ENCODE results near the gene GIT1. TPM values are rescaled to one million over a fixed set of nuclear protein-coding genes. Genes with fewer than 3 reads are reported as not detected.
"Not testable (repeated sequence)": the region's sequence is repeated elsewhere in the genome, so short reads cannot be mapped to it uniquely, and the experiment has no call there.

Gene GIT1
- total RNA-seq, 8 experiments from 2014 or later = 27.1 to 43.8 (median 32.0) TPM

- H3K27ac ChIP-seq = peak within 1 kb of the TSS in 1 of 2 donors; percentile 55
- in situ Hi-C loops (cut with MboI; ENCODE audit: low pct_unique_long_range_greater_than_20kb in 2 of 9, low sequenced_read_pairs in 9 of 9, unreplicated experiment in 9 of 9) = loop anchor here in 2 of 9 experiments (25.0 kb wide), 1 partner anchor 179 kb away; the partner anchor contains the start of gene TAOK1 (in 2 of the 2)
- ATAC-seq (replicated peaks in 6 of 8) = peak; percentile 28 to 52 (median 41)
- 2 to 6% methylated on average over 9 to 23 of the region's 94 CpGs; no CpG with 5 or more reads in 8 of the 10 experiments for WGBS, 10 experiments
- H3K4me3 ChIP-seq = peak within 1 kb of the TSS; percentile 49 to 87 (median 61)
- peaks cover 8 to 10% of the 10 kb centered on the region in 2 donors for H3K4me1 ChIP-seq (replicated peaks in 1 of 2)
Measured at GRCh38 chr17:29566473-29567303, 22.8 kb downstream of the GIT1 start, which contains the start of gene ABHD15. Gene ABHD15 (minus strand): TSS chr17:29567037. CDS start chr17:29566966, 71 bp downstream.

GRCh38 chr17:29565643-29566472 lies 23.6 kb downstream of the GIT1 start:
- Histone ChIP-seq H3K27ac (no peak overlapping the region), H3K4me3 (peak overlapping the region; percentile 49 to 87 (median 61)), H3K4me1 (replicated peaks in 1 of 2) (peaks cover 8 to 10% of the 10 kb centered on the region in 2 donors)
- in situ Hi-C loops (cut with MboI; ENCODE audit: low pct_unique_long_range_greater_than_20kb in 2 of 9, low sequenced_read_pairs in 9 of 9, unreplicated experiment in 9 of 9) = loop anchor here in 2 of 9 experiments (25.0 kb wide), 1 partner anchor 179 kb away; the partner anchor contains the start of gene TAOK1 (in 2 of the 2)
- no peak for ATAC-seq (replicated peaks in 6 of 8)
- WGBS, 10 experiments = 10 to 100% (median 24%) methylated on average over 1 to 14 of the region's 55 CpGs; no CpG with 5 or more reads in 3 of the 10 experiments

- no peak overlapping the region for H3K4me3 ChIP-seq
- ATAC-seq (replicated peaks in 6 of 8) = no peak
- in situ Hi-C loops (cut with MboI; ENCODE audit: low pct_unique_long_range_greater_than_20kb in 2 of 9, low sequenced_read_pairs in 9 of 9, unreplicated experiment in 9 of 9) = loop anchor here in 2 of 9 experiments (25.0 kb wide), 1 partner anchor 177 kb away; the partner anchor contains the start of gene TAOK1 (in 2 of the 2)
- H3K4me1 ChIP-seq (replicated peaks in 1 of 2) = peaks cover 4 to 5% of the 10 kb centered on the region in 2 donors
- no peak overlapping the region for H3K27ac ChIP-seq
- WGBS, 10 experiments = 94 to 100% (median 100%) methylated on average over 2 to 3 of the region's 3 CpGs; no CpG with 5 or more reads in 4 of the 10 experiments
Measured at GRCh38 chr17:29563816-29564215, 25.6 kb downstream of the GIT1 start.

GRCh38 chr17:29562615-29563014 lies 26.8 kb downstream of the GIT1 start:
- in situ Hi-C loops (cut with MboI; ENCODE audit: low pct_unique_long_range_greater_than_20kb in 2 of 9, low sequenced_read_pairs in 9 of 9, unreplicated experiment in 9 of 9) = loop anchor here in 2 of 9 experiments (25.0 kb wide), 1 partner anchor 175 kb away; the partner anchor contains the start of gene TAOK1 (in 2 of the 2)
- Histone ChIP-seq H3K4me3 (no peak overlapping the region), H3K4me1 (replicated peaks in 1 of 2) (peaks cover 4 to 5% of the 10 kb centered on the region in 2 donors), H3K27ac (no peak overlapping the region)
- no peak for ATAC-seq (replicated peaks in 6 of 8)
- WGBS, 10 experiments = 94 to 100% (median 96%) methylated on average over 4 to 12 of the region's 18 CpGs; no CpG with 5 or more reads in 4 of the 10 experiments

- no peak for ATAC-seq (replicated peaks in 6 of 8)
- H3K27ac ChIP-seq = no peak overlapping the region
Measured at GRCh38 chr17:29561554-29562517, 27.6 kb downstream of the GIT1 start.

GRCh38 chr17:29560316-29560715 lies 29.1 kb downstream of the GIT1 start:
- 60 to 100% (median 75%) methylated on average over 1 to 5 of the region's 6 CpGs; no CpG with 5 or more reads in 2 of the 10 experiments for WGBS, 10 experiments
- H3K4me1 ChIP-seq (replicated peaks in 1 of 2) = peaks cover 0 to under 1% of the 10 kb centered on the region in 2 donors
- no peak overlapping the region for H3K4me3 ChIP-seq
- in situ Hi-C loops (cut with MboI; ENCODE audit: low pct_unique_long_range_greater_than_20kb in 2 of 9, low sequenced_read_pairs in 9 of 9, unreplicated experiment in 9 of 9) = loop anchor here in 2 of 9 experiments (25.0 kb wide), 1 partner anchor 173 kb away; the partner anchor contains the start of gene TAOK1 (in 2 of the 2)
- H3K27ac ChIP-seq = no peak overlapping the region
- no peak for ATAC-seq (replicated peaks in 6 of 8)

More at GRCh38 chr17:29561554-29562517, 27.6 kb downstream of the GIT1 start:
- 85 to 100% (median 94%) methylated on average over 1 to 15 of the region's 17 CpGs; no CpG with 5 or more reads in 2 of the 10 experiments for WGBS, 10 experiments
- H3K4me3 ChIP-seq = no peak overlapping the region
- H3K4me1 ChIP-seq (replicated peaks in 1 of 2) = peaks cover 4 to 5% of the 10 kb centered on the region in 2 donors
- in situ Hi-C loops (cut with MboI; ENCODE audit: low pct_unique_long_range_greater_than_20kb in 2 of 9, low sequenced_read_pairs in 9 of 9, unreplicated experiment in 9 of 9) = loop anchor here in 2 of 9 experiments (25.0 kb wide), 1 partner anchor 175 kb away; the partner anchor contains the start of gene TAOK1 (in 2 of the 2)

- no peak overlapping the region for H3K4me3 ChIP-seq
- H3K27ac ChIP-seq = no peak overlapping the region
- ATAC-seq (replicated peaks in 6 of 8) = no peak
- WGBS, 10 experiments = 94 to 100% (median 100%) methylated on average over 1 to 2 of the region's 2 CpGs; no CpG with 5 or more reads in 6 of the 10 experiments
- H3K4me1 ChIP-seq (replicated peaks in 1 of 2) = no peaks in the 10 kb centered on the region
- in situ Hi-C loops (cut with MboI; ENCODE audit: low pct_unique_long_range_greater_than_20kb in 2 of 9, low sequenced_read_pairs in 9 of 9, unreplicated experiment in 9 of 9) = loop anchor here in 2 of 9 experiments (25.0 kb wide), 1 partner anchor 172 kb away; the partner anchor contains the start of gene TAOK1 (in 2 of the 2)
Measured at GRCh38 chr17:29559640-29560039, 29.8 kb downstream of the GIT1 start.

- 86 to 100% (median 95%) methylated on average over 1 to 5 of the region's 5 CpGs; no CpG with 5 or more reads in 2 of the 10 experiments for WGBS, 10 experiments
- not testable (repeated sequence) for H3K4me1 ChIP-seq (replicated peaks in 1 of 2); ATAC-seq (replicated peaks in 6 of 8); H3K27ac ChIP-seq; H3K4me3 ChIP-seq
- in situ Hi-C loops (cut with MboI; ENCODE audit: low pct_unique_long_range_greater_than_20kb in 2 of 9, low sequenced_read_pairs in 9 of 9, unreplicated experiment in 9 of 9) = loop anchor here in 2 of 9 experiments (25.0 kb wide), 1 partner anchor 171 kb away; the partner anchor contains the start of gene TAOK1 (in 2 of the 2)
Measured at GRCh38 chr17:29558139-29558538, 31.3 kb downstream of the GIT1 start.

- Histone ChIP-seq H3K4me3 (no peak overlapping the region), H3K27ac (no peak overlapping the region), H3K4me1 (replicated peaks in 1 of 2) (no peaks in the 10 kb centered on the region)
- in situ Hi-C loops (cut with MboI; ENCODE audit: low pct_unique_long_range_greater_than_20kb in 2 of 9, low sequenced_read_pairs in 9 of 9, unreplicated experiment in 9 of 9) = loop anchor here in 2 of 9 experiments (25.0 kb wide), 1 partner anchor 170 kb away; the partner anchor contains the start of gene TAOK1 (in 2 of the 2)
- ATAC-seq (replicated peaks in 6 of 8) = no peak
Measured at GRCh38 chr17:29557739-29558116, 31.7 kb downstream of the GIT1 start.

GRCh38 chr17:29557085-29557738 lies 32.2 kb downstream of the GIT1 start:
- Histone ChIP-seq H3K27ac (no peak overlapping the region), H3K4me1 (replicated peaks in 1 of 2) (no peaks in the 10 kb centered on the region), H3K4me3 (no peak overlapping the region)
- in situ Hi-C loops (cut with MboI; ENCODE audit: low pct_unique_long_range_greater_than_20kb in 2 of 9, low sequenced_read_pairs in 9 of 9, unreplicated experiment in 9 of 9) = loop anchor here in 2 of 9 experiments (25.0 kb wide), 1 partner anchor 170 kb away; the partner anchor contains the start of gene TAOK1 (in 2 of the 2)
- 100% methylated on average over 1 of the region's 1 CpG; no CpG with 5 or more reads in 8 of the 10 experiments for WGBS, 10 experiments
- peak in 3 of 8 experiments; percentile 80 to 91 (median 90) for ATAC-seq (replicated peaks in 6 of 8)

- no peak overlapping the region for H3K27ac ChIP-seq
- peak in 1 of 8 experiments; percentile 43 for ATAC-seq (replicated peaks in 6 of 8)
- no peaks in the 10 kb centered on the region for H3K4me1 ChIP-seq (replicated peaks in 1 of 2)
- 17 to 100% (median 28%) methylated on average over 1 to 3 of the region's 3 CpGs; no CpG with 5 or more reads in 3 of the 10 experiments for WGBS, 10 experiments
- in situ Hi-C loops (cut with MboI; ENCODE audit: low pct_unique_long_range_greater_than_20kb in 2 of 9, low sequenced_read_pairs in 9 of 9, unreplicated experiment in 9 of 9) = loop anchor here in 2 of 9 experiments (25.0 kb wide), 1 partner anchor 169 kb away; the partner anchor contains the start of gene TAOK1 (in 2 of the 2)
- no peak overlapping the region for H3K4me3 ChIP-seq
Measured at GRCh38 chr17:29555840-29556239, 33.6 kb downstream of the GIT1 start.
